Measurements from ENCODE around the gene CAMK2A.
"Not testable (repeated sequence)": the region's sequence is repeated elsewhere in the genome, so short reads cannot be mapped to it uniquely, and the experiment has no call there.

Gene CAMK2A

DNA sequence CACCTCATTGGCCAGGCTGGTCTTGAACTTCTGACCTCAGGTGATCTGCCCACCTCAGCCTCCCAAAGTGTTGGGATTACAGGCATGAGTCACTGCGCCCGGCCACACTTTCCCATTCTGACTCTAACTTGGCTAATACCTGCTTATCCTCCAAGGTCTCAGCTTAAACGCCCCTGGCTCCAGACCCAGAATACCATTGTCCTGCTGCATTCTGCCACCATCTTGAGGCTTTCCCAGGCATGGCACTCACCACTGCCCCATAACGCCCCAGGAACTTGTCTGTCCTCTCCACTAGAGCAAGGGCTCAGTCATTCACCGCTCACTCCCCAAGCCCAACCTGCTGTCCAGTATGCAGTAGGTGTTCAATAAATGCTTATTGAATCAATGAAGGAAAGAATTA is 39.8 kb downstream of the CAMK2A start:
- H3K4me3 Mint-ChIP-seq: no peak overlapping the region
- no peak overlapping the region for H3K27ac Mint-ChIP-seq
- no peaks in the 10 kb centered on the region for H3K27me3 Mint-ChIP-seq
- H3K9me3 Mint-ChIP-seq (ENCODE audit: low read depth): no peaks in the 10 kb centered on the region
- H3K36me3 Mint-ChIP-seq: no peaks in the 10 kb centered on the region
- H3K4me1 Mint-ChIP-seq (ENCODE audit: low read depth): no peaks in the 10 kb centered on the region

DNA sequence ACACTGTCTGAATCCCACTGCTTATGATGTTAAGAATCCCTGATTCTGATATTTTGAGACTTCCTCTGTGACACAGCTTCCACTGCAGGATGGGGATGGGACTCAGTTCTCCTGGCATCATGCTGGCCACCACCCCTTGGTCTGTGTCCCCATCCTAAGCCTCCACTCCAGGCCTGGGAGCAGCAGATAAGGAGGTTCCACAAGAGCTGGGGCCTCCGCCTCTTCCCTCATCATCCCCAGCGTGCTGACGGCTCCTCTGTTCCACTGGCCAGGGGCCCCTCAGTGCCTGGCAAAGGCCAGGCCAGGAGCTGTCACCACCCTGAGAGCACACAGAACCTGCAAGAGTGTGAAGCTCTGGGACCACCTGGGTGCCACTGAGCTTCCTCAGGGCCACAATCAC is 40.6 kb downstream of the CAMK2A start:
- no peak overlapping the region for H3K27ac Mint-ChIP-seq
- H3K9me3 Mint-ChIP-seq (ENCODE audit: low read depth): no peaks in the 10 kb centered on the region
- no peaks in the 10 kb centered on the region for H3K36me3 Mint-ChIP-seq
- H3K27me3 Mint-ChIP-seq: no peaks in the 10 kb centered on the region
- H3K4me1 Mint-ChIP-seq (ENCODE audit: low read depth): no peaks in the 10 kb centered on the region
- H3K4me3 Mint-ChIP-seq: no peak overlapping the region

DNA sequence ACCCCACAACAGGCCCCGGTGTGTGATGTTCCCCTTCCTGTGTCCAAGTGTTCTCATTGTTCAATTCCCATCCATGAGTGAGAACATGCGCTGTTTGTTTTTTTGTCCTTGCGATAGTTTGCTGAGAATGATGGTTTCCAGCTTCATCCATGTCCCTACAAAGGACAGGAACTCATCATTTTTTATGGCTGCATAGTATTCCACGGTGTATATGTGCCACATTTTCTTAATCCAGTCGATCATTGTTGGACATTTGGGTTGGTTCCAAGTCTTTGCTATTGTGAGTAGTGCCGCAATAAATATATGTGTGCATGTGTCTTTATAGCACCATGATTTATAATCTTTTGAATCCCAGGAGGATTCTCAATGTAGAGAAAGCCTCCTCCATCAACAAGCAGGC is 41.1 kb downstream of the CAMK2A start:
- not testable (repeated sequence) for H3K9me3 Mint-ChIP-seq (ENCODE audit: low read depth); H3K4me1 Mint-ChIP-seq (ENCODE audit: low read depth); H3K27ac Mint-ChIP-seq; H3K4me3 Mint-ChIP-seq; H3K36me3 Mint-ChIP-seq; H3K27me3 Mint-ChIP-seq

DNA sequence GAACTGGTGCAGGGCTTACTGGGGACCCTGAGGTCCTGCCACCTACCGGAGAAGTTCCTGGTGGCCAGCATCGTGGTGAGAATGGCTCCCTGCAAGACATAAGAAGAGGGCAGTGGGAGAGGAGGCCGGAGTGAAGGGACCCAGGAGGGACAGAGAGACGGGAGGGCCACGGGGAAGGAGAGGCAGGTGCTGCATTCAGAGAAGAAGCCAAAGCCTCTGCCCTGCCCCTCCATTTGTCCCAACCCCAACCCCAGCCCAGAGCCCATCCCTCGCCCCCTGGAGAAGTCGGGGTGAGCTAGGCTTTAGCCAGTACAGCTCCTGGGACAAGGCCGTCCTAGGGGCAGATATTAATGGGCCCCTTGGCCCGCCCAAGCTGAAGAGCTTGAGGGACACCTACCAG is 41.8 kb downstream of the CAMK2A start:
- Mint-ChIP-seq H3K27me3 (no peaks in the 10 kb centered on the region), H3K4me3 (no peak overlapping the region), H3K36me3 (no peaks in the 10 kb centered on the region), H3K27ac (no peak overlapping the region), H3K4me1 (ENCODE audit: low read depth) (no peaks in the 10 kb centered on the region), H3K9me3 (ENCODE audit: low read depth) (no peaks in the 10 kb centered on the region)

DNA sequence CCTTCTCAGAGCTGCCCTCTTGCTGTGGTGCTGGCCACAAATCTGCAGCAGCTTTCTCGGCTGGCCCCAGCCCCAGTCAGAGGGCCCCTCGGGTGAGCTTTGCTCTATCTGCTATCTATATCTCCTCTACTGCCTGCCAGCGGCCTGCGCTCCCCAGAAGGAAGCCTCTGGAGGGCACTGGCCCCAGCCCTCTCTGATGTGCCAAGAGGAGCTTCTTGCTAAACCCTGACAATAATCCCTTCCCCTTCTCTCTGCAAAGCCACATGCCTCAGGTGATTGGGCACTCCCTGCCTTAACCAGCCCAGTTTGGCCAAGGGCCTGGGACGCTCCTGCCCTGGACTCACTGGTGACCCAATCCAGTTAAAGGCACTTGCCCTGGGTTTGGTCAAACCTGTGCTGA is 42.7 kb downstream of the CAMK2A start:
- Mint-ChIP-seq H3K36me3 (no peaks in the 10 kb centered on the region), H3K4me3 (no peak overlapping the region), H3K27ac (no peak overlapping the region), H3K4me1 (ENCODE audit: low read depth) (no peaks in the 10 kb centered on the region), H3K9me3 (ENCODE audit: low read depth) (no peaks in the 10 kb centered on the region), H3K27me3 (no peaks in the 10 kb centered on the region)

DNA sequence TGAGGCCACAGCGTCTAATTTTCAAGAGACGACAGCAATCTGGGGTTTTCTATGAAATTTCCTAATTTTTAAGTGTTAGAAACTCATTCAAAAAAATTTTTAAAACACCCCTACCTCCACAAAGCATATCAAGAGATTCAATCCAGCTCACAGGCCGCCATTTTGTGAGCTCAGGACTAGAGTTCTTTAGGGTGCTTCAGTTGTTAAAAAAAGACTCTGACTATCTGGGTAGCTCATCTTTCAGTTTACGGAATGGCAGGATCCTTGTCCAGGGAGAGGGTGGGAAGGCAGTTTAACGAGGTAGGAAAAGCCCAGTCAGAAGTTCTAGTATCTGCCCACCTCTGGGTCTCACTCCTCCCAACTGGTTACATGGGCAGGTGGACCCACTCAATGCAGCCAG is 43.1 kb downstream of the CAMK2A start:
- H3K9me3 Mint-ChIP-seq (ENCODE audit: low read depth): no peaks in the 10 kb centered on the region
- H3K4me3 Mint-ChIP-seq: no peak overlapping the region
- H3K36me3 Mint-ChIP-seq: no peaks in the 10 kb centered on the region
- H3K4me1 Mint-ChIP-seq (ENCODE audit: low read depth): no peaks in the 10 kb centered on the region
- H3K27me3 Mint-ChIP-seq: no peaks in the 10 kb centered on the region
- H3K27ac Mint-ChIP-seq: no peak overlapping the region

DNA sequence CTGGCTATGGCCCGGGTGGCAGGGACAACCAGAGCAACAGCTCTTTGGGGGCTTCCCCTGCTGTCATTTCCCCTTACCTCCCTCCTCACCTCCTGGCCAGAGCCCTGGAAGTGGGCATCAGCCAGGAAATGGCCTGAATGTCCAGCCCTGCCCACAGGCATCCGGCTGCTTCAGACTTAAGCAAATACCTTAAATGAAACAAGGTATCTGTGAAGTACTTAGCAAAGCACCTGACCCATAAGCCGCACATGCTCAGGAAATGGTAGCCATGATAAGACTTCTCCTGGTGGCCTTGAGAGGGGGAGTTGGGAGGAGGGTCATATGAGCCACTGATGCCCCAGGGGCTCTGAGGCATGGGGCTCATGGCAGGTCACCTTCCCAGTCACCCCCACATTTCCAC is 43.8 kb downstream of the CAMK2A start:
- Mint-ChIP-seq H3K27me3 (no peaks in the 10 kb centered on the region), H3K9me3 (ENCODE audit: low read depth) (no peaks in the 10 kb centered on the region), H3K27ac (no peak overlapping the region), H3K4me1 (ENCODE audit: low read depth) (no peaks in the 10 kb centered on the region), H3K4me3 (no peak overlapping the region), H3K36me3 (no peaks in the 10 kb centered on the region)

DNA sequence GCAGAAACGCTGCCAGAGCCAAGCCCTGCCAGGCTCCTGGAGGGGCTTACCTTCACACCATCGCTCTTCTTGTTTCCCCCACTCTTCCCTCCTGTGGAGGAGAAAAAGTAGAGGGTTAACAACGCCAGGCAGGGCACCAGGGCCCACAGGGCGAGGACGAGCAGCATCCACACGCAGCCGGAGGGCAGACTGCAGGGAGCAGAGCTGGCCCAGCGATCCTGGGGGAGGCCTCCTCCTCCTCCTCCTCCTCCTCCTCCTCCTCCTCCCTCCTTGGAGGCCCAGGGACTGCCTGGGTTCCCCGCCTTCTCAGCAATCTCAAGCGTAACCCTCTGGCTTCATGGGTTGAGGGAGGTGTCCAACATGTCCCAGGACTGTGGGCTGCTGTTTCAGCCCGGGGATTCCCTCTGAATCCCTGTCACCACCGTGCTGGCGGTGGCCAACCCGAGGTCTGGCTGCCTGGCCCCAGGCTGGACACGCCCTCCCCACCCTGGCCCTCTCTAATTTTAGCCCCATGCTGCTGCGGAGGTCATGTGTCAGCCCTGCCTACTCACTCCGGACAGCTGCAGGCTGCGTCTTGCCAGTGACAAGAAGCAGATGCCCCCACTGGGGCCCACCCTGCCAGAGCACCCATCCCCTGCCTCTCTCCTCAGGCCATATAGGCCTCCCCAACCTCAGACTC is 44.3 kb downstream of the CAMK2A start:
- Mint-ChIP-seq H3K9me3 (ENCODE audit: low read depth) (no peaks in the 10 kb centered on the region), H3K4me1 (ENCODE audit: low read depth) (no peaks in the 10 kb centered on the region), H3K4me3 (no peak overlapping the region), H3K36me3 (no peaks in the 10 kb centered on the region), H3K27me3 (no peaks in the 10 kb centered on the region), H3K27ac (no peak overlapping the region)

DNA sequence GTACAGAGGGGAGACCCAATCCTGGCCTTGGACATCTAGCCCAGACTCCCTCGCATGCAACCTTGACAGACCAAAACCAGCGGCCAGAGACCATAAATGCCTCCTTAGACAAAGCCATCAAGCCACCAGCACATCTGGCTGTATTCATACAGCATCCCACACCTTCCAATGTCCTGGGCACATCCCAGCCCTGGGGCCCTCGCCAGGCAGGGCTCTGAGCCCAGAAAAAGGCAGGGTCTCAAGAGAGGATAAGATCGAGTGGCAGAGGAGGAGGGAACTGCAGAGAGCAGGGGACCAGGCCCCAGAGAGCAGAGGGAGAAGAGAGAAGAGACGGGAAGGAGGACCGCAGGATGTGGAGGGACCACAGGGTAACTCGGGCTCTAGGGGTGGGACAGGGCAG is 45.4 kb downstream of the CAMK2A start:
- Mint-ChIP-seq H3K9me3 (ENCODE audit: low read depth) (no peaks in the 10 kb centered on the region), H3K36me3 (no peaks in the 10 kb centered on the region), H3K27me3 (no peaks in the 10 kb centered on the region), H3K4me1 (ENCODE audit: low read depth) (no peaks in the 10 kb centered on the region), H3K27ac (no peak overlapping the region), H3K4me3 (no peak overlapping the region)

DNA sequence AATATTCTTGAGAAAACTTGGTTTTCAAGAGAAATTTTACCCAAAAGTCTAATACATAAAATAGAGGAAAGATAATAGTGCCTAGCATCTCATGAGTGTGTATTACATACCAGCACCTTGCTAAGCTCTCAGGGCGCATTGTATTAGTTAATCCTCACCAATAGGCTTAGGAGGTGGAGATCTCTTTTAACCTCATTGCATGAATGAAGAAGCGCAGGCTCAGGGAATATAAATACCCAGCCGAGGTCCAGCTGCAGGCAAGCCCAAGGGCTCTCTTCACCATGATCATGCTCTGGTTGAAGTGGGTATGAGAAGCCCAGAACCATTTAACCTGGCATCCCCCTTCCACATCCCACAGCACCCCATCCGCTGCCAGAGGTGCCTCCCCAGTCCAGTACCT is 46.0 kb downstream of the CAMK2A start:
- Mint-ChIP-seq H3K4me1 (ENCODE audit: low read depth) (no peaks in the 10 kb centered on the region), H3K27ac (no peak overlapping the region), H3K4me3 (no peak overlapping the region), H3K27me3 (no peaks in the 10 kb centered on the region), H3K9me3 (ENCODE audit: low read depth) (no peaks in the 10 kb centered on the region), H3K36me3 (no peaks in the 10 kb centered on the region)

DNA sequence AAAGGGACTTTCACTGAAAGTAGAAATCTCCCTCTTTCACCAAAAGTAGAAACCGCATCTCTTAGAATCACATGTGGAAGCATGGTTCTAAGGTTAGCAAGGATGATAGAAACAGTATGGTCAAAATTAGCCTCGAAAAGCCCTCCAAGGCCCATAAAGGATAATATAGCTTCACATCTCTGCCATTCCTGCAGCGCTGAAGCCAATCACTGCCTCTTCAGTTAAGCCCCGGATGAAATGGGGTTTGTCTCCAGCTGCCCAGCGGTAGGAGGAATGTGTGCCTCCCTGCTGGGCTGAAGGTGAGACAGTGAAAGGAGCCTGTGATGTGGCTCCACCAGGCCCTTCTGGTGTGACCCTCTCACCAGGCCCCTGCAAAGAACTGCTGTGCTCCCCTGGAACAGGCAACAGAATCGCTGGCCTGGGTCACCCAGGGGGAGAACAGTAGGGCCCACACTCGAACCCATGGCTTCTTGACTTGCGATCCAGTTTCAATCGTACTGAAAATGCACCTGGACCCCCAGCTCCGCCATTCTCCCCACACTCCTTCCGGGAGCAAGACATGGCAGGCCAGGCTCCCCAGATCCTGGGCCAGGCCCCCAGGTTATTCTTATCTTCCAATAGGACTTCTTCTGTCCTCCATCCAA is 47.2 kb downstream of the CAMK2A start:
- Mint-ChIP-seq H3K4me1 (ENCODE audit: low read depth) (no peaks in the 10 kb centered on the region), H3K9me3 (ENCODE audit: low read depth) (no peaks in the 10 kb centered on the region), H3K27ac (no peak overlapping the region), H3K27me3 (no peaks in the 10 kb centered on the region), H3K4me3 (no peak overlapping the region), H3K36me3 (no peaks in the 10 kb centered on the region)

DNA sequence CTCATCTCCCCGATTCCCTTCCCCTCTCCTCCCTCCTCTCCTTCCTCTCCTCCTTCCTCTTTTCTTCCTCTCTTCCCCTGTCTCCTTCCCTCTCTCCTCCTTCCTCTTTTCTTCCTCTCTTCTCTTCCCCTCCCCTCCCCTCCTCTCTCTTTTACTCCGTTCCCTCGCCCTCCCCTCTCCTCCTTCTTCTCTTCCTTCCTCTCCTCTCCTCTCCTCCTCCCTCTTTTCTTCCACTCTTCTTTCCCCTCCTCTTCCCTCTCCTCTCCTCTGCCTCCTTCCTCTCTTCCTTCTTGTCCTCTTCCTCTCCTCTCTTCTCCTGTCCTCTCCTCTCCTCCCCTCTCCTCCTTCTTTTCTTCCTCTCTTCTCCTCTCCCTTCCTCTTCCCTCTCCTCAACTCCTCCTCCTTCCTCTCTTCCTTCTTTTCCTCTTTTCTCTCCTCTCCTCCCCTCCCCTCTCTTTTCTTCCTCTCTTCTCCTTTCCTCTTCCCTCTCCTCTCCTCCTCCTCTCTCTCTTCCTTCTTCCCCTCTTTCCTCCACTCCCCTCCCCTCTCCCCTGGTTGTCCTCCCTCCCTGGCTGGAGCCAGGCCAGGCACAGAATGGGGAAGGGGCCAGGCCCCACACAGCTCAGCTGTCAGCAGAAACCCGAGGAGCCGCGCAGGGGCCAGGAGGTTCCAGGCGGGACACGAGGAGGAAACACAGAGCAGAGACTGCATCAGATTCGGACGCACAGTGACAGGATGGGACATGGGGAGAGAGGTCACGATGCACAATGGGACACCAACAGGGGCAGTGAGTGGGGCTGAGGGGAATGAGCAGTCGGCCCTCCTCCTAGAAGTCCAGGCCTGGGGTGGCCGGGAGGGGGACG is 48.0 kb downstream of the CAMK2A start:
- Mint-ChIP-seq H3K27ac (no peak overlapping the region), H3K4me3 (no peak overlapping the region), H3K36me3 (no peaks in the 10 kb centered on the region), H3K27me3 (no peaks in the 10 kb centered on the region), H3K9me3 (ENCODE audit: low read depth) (no peaks in the 10 kb centered on the region), H3K4me1 (ENCODE audit: low read depth) (no peaks in the 10 kb centered on the region)

DNA sequence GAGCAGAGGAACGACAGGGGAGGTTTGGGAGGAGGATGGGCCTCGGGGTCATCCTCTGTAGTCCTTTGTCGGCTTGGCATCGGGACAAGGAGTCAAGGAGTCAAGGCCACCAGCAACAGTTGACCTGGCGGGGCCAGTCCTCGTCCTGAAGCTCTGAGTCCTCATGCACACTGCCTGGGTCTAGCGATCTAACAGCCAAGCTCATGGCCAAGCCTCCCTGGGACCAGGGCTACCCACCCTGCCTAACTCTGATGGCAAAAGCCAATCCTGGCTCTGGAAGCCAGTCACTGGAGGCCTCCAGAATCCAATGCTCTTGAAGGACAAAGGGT is 49.8 kb downstream of the CAMK2A start:
- H3K36me3 Mint-ChIP-seq: no peaks in the 10 kb centered on the region
- H3K4me3 Mint-ChIP-seq: no peak overlapping the region
- H3K27ac Mint-ChIP-seq: no peak overlapping the region
- H3K27me3 Mint-ChIP-seq: no peaks in the 10 kb centered on the region
- H3K9me3 Mint-ChIP-seq (ENCODE audit: low read depth): no peaks in the 10 kb centered on the region
- H3K4me1 Mint-ChIP-seq (ENCODE audit: low read depth): no peaks in the 10 kb centered on the region

DNA sequence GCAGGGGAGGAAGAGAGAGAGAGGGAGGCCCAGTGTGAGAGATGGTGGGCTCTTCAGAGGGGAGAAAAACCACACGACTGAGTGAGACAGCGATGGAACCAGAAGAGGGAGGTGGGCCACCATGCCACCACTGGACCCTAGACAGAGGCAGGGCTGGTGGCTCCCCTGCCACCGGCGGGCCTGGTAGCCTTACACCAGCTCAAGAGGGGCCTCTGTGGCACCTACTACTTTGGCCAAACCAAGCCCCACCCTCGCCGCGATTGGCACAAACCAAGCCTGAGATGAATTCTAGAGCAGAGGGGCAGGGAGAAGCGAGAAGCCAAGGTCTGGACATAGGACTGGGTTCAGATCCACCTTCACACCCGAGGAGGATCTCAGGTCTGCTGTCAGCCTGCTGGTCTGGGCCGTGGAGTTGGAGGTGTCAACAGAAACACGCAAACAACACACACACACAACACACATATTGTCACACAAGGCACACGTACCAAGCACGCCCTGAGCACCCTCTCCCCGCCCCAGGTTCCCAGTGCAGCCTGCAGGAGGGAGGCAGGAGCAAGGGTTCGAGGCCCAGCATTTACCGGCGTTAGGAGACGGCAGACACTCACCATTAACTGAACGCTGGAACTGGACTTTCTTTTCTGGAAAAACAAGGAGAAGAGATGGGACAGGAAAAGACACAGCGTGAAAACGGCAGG is 50.3 kb downstream of the CAMK2A start:
- H3K27me3 Mint-ChIP-seq: no peaks in the 10 kb centered on the region

DNA sequence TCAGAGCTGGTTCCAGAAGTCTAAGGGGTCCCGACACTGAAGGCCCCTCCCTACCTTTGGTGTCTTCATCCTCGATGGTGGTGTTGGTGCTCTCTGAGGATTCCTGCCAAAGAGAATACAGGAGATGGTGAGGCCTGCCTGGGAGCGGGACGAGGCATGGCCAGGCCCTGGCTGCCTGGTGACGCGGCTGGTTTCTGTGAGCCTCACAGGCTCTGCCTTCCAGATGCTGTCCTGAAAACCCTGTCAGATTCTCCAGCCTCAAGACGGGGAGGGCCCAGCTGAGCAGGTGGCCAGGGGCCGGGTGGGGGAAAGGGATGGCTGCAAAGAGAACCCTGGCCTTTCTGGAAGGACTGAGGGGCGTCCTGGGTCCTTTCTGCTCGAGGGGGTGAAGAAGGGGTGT is 50.9 kb downstream of the CAMK2A start:
- no peaks in the 10 kb centered on the region for H3K36me3 Mint-ChIP-seq

More for the DNA sequence above, 50.3 kb downstream of the CAMK2A start:
- no peak overlapping the region for H3K27ac Mint-ChIP-seq
- no peaks in the 10 kb centered on the region for H3K9me3 Mint-ChIP-seq (ENCODE audit: low read depth)
- no peaks in the 10 kb centered on the region for H3K4me1 Mint-ChIP-seq (ENCODE audit: low read depth)
- no peak overlapping the region for H3K4me3 Mint-ChIP-seq
- H3K36me3 Mint-ChIP-seq: no peaks in the 10 kb centered on the region

More for the DNA sequence above, 50.9 kb downstream of the CAMK2A start:
- no peaks in the 10 kb centered on the region for H3K4me1 Mint-ChIP-seq (ENCODE audit: low read depth)
- H3K9me3 Mint-ChIP-seq (ENCODE audit: low read depth): no peaks in the 10 kb centered on the region
- H3K4me3 Mint-ChIP-seq: no peak overlapping the region
- H3K27me3 Mint-ChIP-seq: no peaks in the 10 kb centered on the region
- H3K27ac Mint-ChIP-seq: no peak overlapping the region
